ENCODE measurements around the gene LITAFD. TPM values are rescaled to one million over a fixed set of nuclear protein-coding genes. Genes with fewer than 3 reads are reported as not detected.

The LITAFD gene
- total RNA-seq, 4 donors from 2014 or later = not detected

- intact Hi-C loops (cut with DNase I) = no loop called here
- no peak for DNase-seq
- no peak overlapping the region for H3K4me3 ChIP-seq (replicated peaks in 1 of 3)
- 94% methylated on average over 9 of the region's 9 CpGs for WGBS, 2 donors
- no peak for TF ChIP-seq CTCF (IDR thresholded peaks at IDR 0.05)
- no peak for TF ChIP-seq POLR2A (IDR thresholded peaks at IDR 0.05)
- H3K4me1 ChIP-seq = no peaks in the 10 kb centered on the region
- no peaks in the 10 kb centered on the region for H3K27me3 ChIP-seq
- H3K9me3 ChIP-seq = no peaks in the 10 kb centered on the region
- H3K36me3 ChIP-seq = peaks cover 89 to 98% of the 10 kb centered on the region in 2 donors
- no peak overlapping the region for H3K27ac ChIP-seq
Measured at GRCh38 chr16:8899709-8900317, 17.7 kb downstream of the LITAFD start.

- DNase-seq = no peak
- peaks cover 84 to 98% of the 10 kb centered on the region in 2 donors for H3K36me3 ChIP-seq
- TF ChIP-seq POLR2A (IDR thresholded peaks at IDR 0.05) (no peak), CTCF (IDR thresholded peaks at IDR 0.05) (no peak)
- no peaks in the 10 kb centered on the region for H3K27me3 ChIP-seq
- no peaks in the 10 kb centered on the region for H3K9me3 ChIP-seq
- H3K27ac ChIP-seq = no peak overlapping the region
- no peak overlapping the region for H3K4me3 ChIP-seq (replicated peaks in 1 of 3)
- H3K4me1 ChIP-seq = no peaks in the 10 kb centered on the region
- 89% methylated on average over 5 of the region's 5 CpGs for WGBS, 2 donors
- intact Hi-C loops (cut with DNase I) = no loop called here
Measured at GRCh38 chr16:8900343-8900742, 18.2 kb downstream of the LITAFD start.

GRCh38 chr16:8901320-8901861 is 19.2 kb downstream of the LITAFD start:
- intact Hi-C loops (cut with DNase I) = no loop called here

GRCh38 chr16:8903004-8903403 is 20.9 kb downstream of the LITAFD start:
- TF ChIP-seq CTCF (IDR thresholded peaks at IDR 0.05) (no peak), POLR2A (IDR thresholded peaks at IDR 0.05) (no peak)
- no peak overlapping the region for H3K27ac ChIP-seq
- intact Hi-C loops (cut with DNase I) = no loop called here
- H3K36me3 ChIP-seq = peaks cover 73 to 96% of the 10 kb centered on the region in 2 donors
- no peak overlapping the region for H3K4me3 ChIP-seq (replicated peaks in 1 of 3)
- H3K27me3 ChIP-seq = no peaks in the 10 kb centered on the region
- H3K9me3 ChIP-seq = no peaks in the 10 kb centered on the region
- no peaks in the 10 kb centered on the region for H3K4me1 ChIP-seq
- WGBS, 2 donors = 94 to 95% methylated on average over 9 of the region's 9 CpGs
- DNase-seq = no peak

More at GRCh38 chr16:8901320-8901861, 19.2 kb downstream of the LITAFD start:
- Histone ChIP-seq H3K27ac (no peak overlapping the region), H3K27me3 (no peaks in the 10 kb centered on the region), H3K4me1 (no peaks in the 10 kb centered on the region), H3K4me3 (replicated peaks in 1 of 3) (no peak overlapping the region), H3K36me3 (peaks cover 81 to 98% of the 10 kb centered on the region in 2 donors), H3K9me3 (no peaks in the 10 kb centered on the region)
- no peak for DNase-seq
- TF ChIP-seq CTCF (IDR thresholded peaks at IDR 0.05) = no peak
- no peak for TF ChIP-seq POLR2A (IDR thresholded peaks at IDR 0.05)
- WGBS, 2 donors = 81% methylated on average over 7 to 13 of the region's 13 CpGs

- WGBS, 2 donors = 85 to 94% methylated on average over 7 to 8 of the region's 8 CpGs
- H3K36me3 ChIP-seq = peaks cover 73 to 95% of the 10 kb centered on the region in 2 donors
- H3K9me3 ChIP-seq = no peaks in the 10 kb centered on the region
- H3K4me3 ChIP-seq (replicated peaks in 1 of 3) = no peak overlapping the region
- no peaks in the 10 kb centered on the region for H3K4me1 ChIP-seq
- TF ChIP-seq CTCF (IDR thresholded peaks at IDR 0.05) (no peak), POLR2A (IDR thresholded peaks at IDR 0.05) (no peak)
- no peak overlapping the region for H3K27ac ChIP-seq
- no peaks in the 10 kb centered on the region for H3K27me3 ChIP-seq
- no peak for DNase-seq
- intact Hi-C loops (cut with DNase I) = no loop called here
Measured at GRCh38 chr16:8904018-8904430, 21.9 kb downstream of the LITAFD start.
